H9 (cell line): ENCODE measurements around the gene TFAP2C. TPM values are rescaled to one million over a fixed set of nuclear protein-coding genes. Genes with fewer than 3 reads are reported as not detected.

Experiments used
- DNase-seq: peaks from one replicate; pipeline ENCODE4 v3.0.0-alpha.2; 2017
- H2AFZ ChIP-seq: one replicate; pipeline ENCODE4 v1.6.1; 2013; ENCODE audit warnings: mild to moderate bottlenecking, low read length, control low read depth, moderate library complexity
- H2AK5ac ChIP-seq: 2 replicates; pipeline ENCODE4 v1.6.1; 2013; ENCODE audit warnings: low read length, control low read depth, mixed read lengths; ENCODE audit not compliant: insufficient read length
- H2BK120ac ChIP-seq: one replicate; pipeline ENCODE4 v1.6.1; 2013; ENCODE audit warnings: low read depth, mild to moderate bottlenecking, low read length, control low read depth, inconsistent platforms; ENCODE audit not compliant: poor library complexity, severe bottlenecking
- H2BK12ac ChIP-seq: 2 replicates; pipeline ENCODE4 v1.6.1; 2013; ENCODE audit warnings: low read length, control low read depth, mixed read lengths, low read depth; ENCODE audit not compliant: insufficient read length
- H2BK15ac ChIP-seq: 2 replicates; pipeline ENCODE4 v1.6.1; 2013; ENCODE audit warnings: low read depth, low read length, control low read depth
- H2BK20ac ChIP-seq: one replicate; pipeline ENCODE4 v1.6.1; 2013; ENCODE audit warnings: low read depth, mild to moderate bottlenecking, low read length, control low read depth, inconsistent platforms; ENCODE audit not compliant: poor library complexity, severe bottlenecking
- H2BK5ac ChIP-seq: 2 replicates; pipeline ENCODE4 v1.6.1; 2013; ENCODE audit warnings: low read length, control low read depth, mixed read lengths; ENCODE audit not compliant: insufficient read length
- H3K14ac ChIP-seq: 2 replicates; pipeline ENCODE4 v1.6.1; 2013; ENCODE audit warnings: low read length, control low read depth; ENCODE audit not compliant: insufficient read depth
- H3K18ac ChIP-seq: 2 replicates; pipeline ENCODE4 v1.6.1; 2013; ENCODE audit warnings: low read depth, mild to moderate bottlenecking, mixed read lengths, low read length, control low read depth; ENCODE audit not compliant: insufficient read length
- H3K23ac ChIP-seq: 2 replicates; pipeline ENCODE4 v1.6.1; 2013; ENCODE audit warnings: low read length, control low read depth, mixed read lengths, low read depth; ENCODE audit not compliant: insufficient read length
- H3K23me2 ChIP-seq: 2 replicates; pipeline ENCODE4 v1.6.1; 2013; ENCODE audit warnings: low read depth, mild to moderate bottlenecking, mixed read lengths, low read length, control low read depth; ENCODE audit not compliant: insufficient read length, poor library complexity, severe bottlenecking
- H3K27ac ChIP-seq: 2 replicates; pipeline ENCODE4 v1.5.1; 2013; ENCODE audit warnings: low read length, control low read depth, mixed read lengths, low read depth; ENCODE audit not compliant: insufficient read length
- H3K27me3 ChIP-seq: 2 replicates; pipeline ENCODE4 v1.6.1; 2013; ENCODE audit warnings: low read length, control low read depth, inconsistent platforms; ENCODE audit not compliant: insufficient read depth
- H3K4ac ChIP-seq: 2 replicates; pipeline ENCODE4 v1.6.1; 2013; ENCODE audit warnings: low read depth, mild to moderate bottlenecking, control low read depth, inconsistent platforms, low read length, moderate library complexity
- H3K4me1 ChIP-seq: 2 replicates; pipeline ENCODE4 v1.6.1; 2013; ENCODE audit warnings: low read length, control low read depth, inconsistent platforms; ENCODE audit not compliant: insufficient read depth
- H3K4me2 ChIP-seq: 2 replicates; pipeline ENCODE4 v1.6.1; 2013; ENCODE audit warnings: low read length, control low read depth, mixed read lengths; ENCODE audit not compliant: insufficient read length, insufficient read depth
- H3K56ac ChIP-seq: 2 replicates; pipeline ENCODE4 v1.6.1; 2013; ENCODE audit warnings: low read depth, mild to moderate bottlenecking, mixed read lengths, low read length, control low read depth; ENCODE audit not compliant: insufficient read length
- H3K79me1 ChIP-seq: 2 replicates; pipeline ENCODE4 v1.6.1; 2013; ENCODE audit warnings: low read depth, mild to moderate bottlenecking, moderate library complexity, low read length, control low read depth, inconsistent platforms; ENCODE audit not compliant: insufficient read depth, poor library complexity, severe bottlenecking
- H3K79me2 ChIP-seq: 2 replicates; pipeline ENCODE4 v1.6.1; 2013; ENCODE audit warnings: low read length, control low read depth, inconsistent platforms; ENCODE audit not compliant: insufficient read depth
- H3K9ac ChIP-seq: 2 replicates; pipeline ENCODE4 v1.6.1; 2013; ENCODE audit warnings: low read length, control low read depth, mixed read lengths; ENCODE audit not compliant: insufficient read length; ENCODE audit errors: extremely low read depth
- H3K9me3 ChIP-seq: one replicate; pipeline ENCODE4 v1.6.1; 2013; ENCODE audit warnings: low read depth, low read length, inconsistent platforms; ENCODE audit not compliant: control insufficient read depth
- H3T11ph ChIP-seq: one replicate; pipeline ENCODE4 v1.6.1; 2013; ENCODE audit warnings: mild to moderate bottlenecking, low read length, control low read depth, inconsistent platforms
- H4K20me1 ChIP-seq: one replicate; pipeline ENCODE4 v1.6.1; 2013; ENCODE audit not compliant: control insufficient read depth, insufficient read length, insufficient read depth
- H4K5ac ChIP-seq: 2 replicates; pipeline ENCODE4 v1.6.1; 2013; ENCODE audit warnings: low read depth, mild to moderate bottlenecking, mixed read lengths, low read length, control low read depth; ENCODE audit not compliant: insufficient read length
- H4K8ac ChIP-seq: replicated peaks from 2 replicates; pipeline ENCODE4 v1.6.1; 2013; ENCODE audit warnings: low read length, control low read depth, mixed read lengths, low read depth; ENCODE audit not compliant: insufficient read length
- H4K91ac ChIP-seq: 2 replicates; pipeline ENCODE4 v1.6.1; 2013; ENCODE audit warnings: low read depth, mild to moderate bottlenecking, moderate library complexity, mixed read lengths, low read length, control low read depth; ENCODE audit not compliant: insufficient read length
- H3K27ac Mint-ChIP-seq, 3 experiments: 2 replicates in 2 of 3; 3 replicates in 1 of 3; pipeline ENCODE4 v1.8.0; 2020 to 2021; ENCODE audit warnings: mixed read lengths in 3 of 3, mild to moderate bottlenecking in 1 of 3, moderate library complexity in 1 of 3
- H3K27me3 Mint-ChIP-seq: 2 replicates; pipeline ENCODE4 v1.8.0; 2021; ENCODE audit warnings: low read depth, mild to moderate bottlenecking, moderate library complexity, mixed read lengths
- H3K36me3 Mint-ChIP-seq, 3 experiments: 2 replicates in 2 of 3; 3 replicates in 1 of 3; pipeline ENCODE4 v1.8.0; 2020 to 2021; ENCODE audit warnings: low read depth in 3 of 3, mixed read lengths in 3 of 3; ENCODE audit not compliant: insufficient read depth in 1 of 3
- H3K4me1 Mint-ChIP-seq, 2 experiments: 2 replicates each; pipeline ENCODE4 v1.8.0; 2020; ENCODE audit warnings: mixed read lengths in 2 of 2
- H3K4me3 Mint-ChIP-seq, 2 experiments: 2 replicates in 1 of 2; 3 replicates in 1 of 2; pipeline ENCODE4 v1.8.0; 2020 to 2021; ENCODE audit warnings: mild to moderate bottlenecking in 2 of 2, mixed read lengths in 2 of 2, moderate library complexity in 1 of 2
- H3K9me3 Mint-ChIP-seq, 2 experiments: 2 replicates in 1 of 2; 3 replicates in 1 of 2; pipeline ENCODE4 v1.8.0; 2020; ENCODE audit warnings: mild to moderate bottlenecking in 2 of 2, mixed read lengths in 2 of 2, moderate library complexity in 1 of 2
- WGBS: extraction: QIAGEN DNeasy Blood & Tissue Kit; methylation state at CpG from one replicate; pipeline ENCODE4 v1.1.7; 2013; ENCODE audit warnings: missing lambda C conversion rate, low lambda C conversion rate, mixed read lengths; ENCODE audit not compliant: insufficient read length; ENCODE audit errors: extremely low coverage; 5-methylcytosine and 5-hydroxymethylcytosine counted together
- total RNA-seq: library from RNA; stranded (reverse); gene quantifications from 2 replicates; pipeline ENCODE4 v1.2.1, GENCODE V29; 2021
- TF ChIP-seq, protein P1 (sequence below): fragments of 200-600 bp; sonication (generic); conservative IDR thresholded peaks from 3 replicates; pipeline ENCODE4 v1.8.0; 2021; ENCODE audit warnings: antibody characterized with exemption, mild to moderate bottlenecking

TFAP2C gene
- total RNA-seq, 1 experiment from 2014 or later, result 24.3 TPM

DNA sequence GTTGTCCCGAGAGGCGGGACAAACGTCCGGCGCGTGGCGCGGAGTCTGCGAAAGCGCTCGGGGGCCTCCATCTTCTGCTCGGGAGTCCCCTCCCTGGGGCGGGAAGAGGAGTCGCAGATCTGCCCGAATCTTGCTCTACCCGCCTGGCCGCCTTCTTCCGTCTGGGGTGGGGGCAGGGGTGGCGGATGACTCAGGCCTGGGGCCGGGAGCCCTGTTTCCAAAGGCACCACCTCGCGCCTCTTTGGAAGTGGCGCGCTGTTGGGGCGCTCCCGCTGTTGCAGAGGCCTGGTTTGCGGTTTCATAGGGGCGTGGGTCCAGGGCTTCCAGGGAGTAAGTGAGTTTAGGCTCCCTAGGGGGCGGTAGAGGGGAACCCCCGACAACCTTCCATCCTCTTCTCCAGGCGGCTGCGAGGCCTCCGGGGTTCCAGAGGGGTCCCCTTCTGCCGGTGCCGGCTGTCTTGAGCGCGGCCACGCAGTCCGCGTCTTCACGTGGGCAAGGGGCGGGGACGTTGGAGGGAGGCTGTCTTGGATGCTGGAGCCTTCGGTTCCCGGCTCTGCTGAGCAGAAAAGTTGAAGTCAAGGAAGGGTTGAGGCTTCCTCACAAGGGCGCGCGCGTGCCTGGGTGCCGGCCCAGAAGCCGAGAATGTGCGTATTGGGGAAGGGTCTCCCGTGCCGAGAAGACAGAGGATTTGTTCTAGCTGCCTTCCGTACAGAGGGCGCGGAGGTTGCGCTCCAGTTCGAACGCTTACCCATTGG, 2.6 kb upstream of the TFAP2C start:
- Histone ChIP-seq H3K18ac (no peak overlapping the region), H2AK5ac (no peak overlapping the region), H4K20me1 (no peaks in the 10 kb centered on the region), H3K27me3 (peaks cover 37% of the 10 kb centered on the region), H2BK12ac (no peak overlapping the region), H4K5ac (no peak overlapping the region), H3K14ac (no peak overlapping the region; the same call in 1 of the 2 replicates), H3K4ac (no peak overlapping the region), H4K91ac (no peak overlapping the region), H3K23ac (no peak overlapping the region), H2AFZ (no peak overlapping the region), H3K4me2 (peak overlapping the region; percentile 97), H3K56ac (no peak overlapping the region), H3T11ph (no peak overlapping the region), H3K79me1 (no peaks in the 10 kb centered on the region), H3K4me1 (no peaks in the 10 kb centered on the region; the same call in 1 of the 2 replicates), H3K9ac (no peak overlapping the region), H4K8ac (no peak overlapping the region), H2BK15ac (no peak overlapping the region; the same call in 1 of the 2 replicates), H2BK20ac (no peak overlapping the region), H3K27ac (no peak overlapping the region), H2BK120ac (no peak overlapping the region), H3K79me2 (no peaks in the 10 kb centered on the region), H3K9me3 (no peaks in the 10 kb centered on the region), H3K23me2 (peaks cover 51% of the 10 kb centered on the region), H2BK5ac (no peak overlapping the region)
- no peaks in the 10 kb centered on the region; a peak in 2 of 5 replicates for H3K9me3 Mint-ChIP-seq
- peaks cover 0 to under 1% (median under 1%) of the 10 kb centered on the region in 3 experiments; a peak in 4 of 7 replicates for H3K36me3 Mint-ChIP-seq
- DNase-seq, result peak; percentile 82
- WGBS, result no CpG with 5 or more reads among the region's 60 CpGs
- TF ChIP-seq, protein P1, sequence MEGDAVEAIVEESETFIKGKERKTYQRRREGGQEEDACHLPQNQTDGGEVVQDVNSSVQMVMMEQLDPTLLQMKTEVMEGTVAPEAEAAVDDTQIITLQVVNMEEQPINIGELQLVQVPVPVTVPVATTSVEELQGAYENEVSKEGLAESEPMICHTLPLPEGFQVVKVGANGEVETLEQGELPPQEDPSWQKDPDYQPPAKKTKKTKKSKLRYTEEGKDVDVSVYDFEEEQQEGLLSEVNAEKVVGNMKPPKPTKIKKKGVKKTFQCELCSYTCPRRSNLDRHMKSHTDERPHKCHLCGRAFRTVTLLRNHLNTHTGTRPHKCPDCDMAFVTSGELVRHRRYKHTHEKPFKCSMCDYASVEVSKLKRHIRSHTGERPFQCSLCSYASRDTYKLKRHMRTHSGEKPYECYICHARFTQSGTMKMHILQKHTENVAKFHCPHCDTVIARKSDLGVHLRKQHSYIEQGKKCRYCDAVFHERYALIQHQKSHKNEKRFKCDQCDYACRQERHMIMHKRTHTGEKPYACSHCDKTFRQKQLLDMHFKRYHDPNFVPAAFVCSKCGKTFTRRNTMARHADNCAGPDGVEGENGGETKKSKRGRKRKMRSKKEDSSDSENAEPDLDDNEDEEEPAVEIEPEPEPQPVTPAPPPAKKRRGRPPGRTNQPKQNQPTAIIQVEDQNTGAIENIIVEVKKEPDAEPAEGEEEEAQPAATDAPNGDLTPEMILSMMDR, result peak; percentile 81
- peaks cover 53% of the 10 kb centered on the region for H3K27me3 Mint-ChIP-seq
- peak overlapping the region; percentile 60 to 82 for H3K4me3 Mint-ChIP-seq
- no peak overlapping the region for H3K27ac Mint-ChIP-seq
- H3K4me1 Mint-ChIP-seq, result peaks cover 33 to 39% of the 10 kb centered on the region in 2 experiments
